Parathyroid adenoma (tissue), 2 donors: ENCODE results near the gene SYT9.
A peak's percentile ranks its signal among the peaks of the same experiment; 100 is the strongest.

ENCODE experiments used
- H2AFZ ChIP-seq: fragments of 300-600 bp; sonication (generic); one replicate; pipeline ENCODE4 v1.7.0; 2017; ENCODE audit warnings: antibody characterized with exemption, mild to moderate bottlenecking
- H3K27ac ChIP-seq: fragments of 300-600 bp; sonication (generic); one replicate; pipeline ENCODE4 v1.7.0; 2017
- H3K27me3 ChIP-seq: fragments of 300-600 bp; sonication (generic); one replicate; pipeline ENCODE4 v1.7.0; 2017; ENCODE audit warnings: low read length; ENCODE audit not compliant: control insufficient read depth, insufficient read depth
- H3K36me3 ChIP-seq: fragments of 300-600 bp; sonication (generic); one replicate; pipeline ENCODE4 v1.7.0; 2017; ENCODE audit warnings: low read length; ENCODE audit not compliant: control insufficient read depth, insufficient read depth
- H3K4me1 ChIP-seq: fragments of 300-600 bp; sonication (generic); one replicate; pipeline ENCODE4 v1.7.0; 2017; ENCODE audit warnings: control low read depth
- H3K4me2 ChIP-seq: fragments of 300-600 bp; sonication (generic); one replicate; pipeline ENCODE4 v1.7.0; 2017; ENCODE audit warnings: low read length
- H3K4me3 ChIP-seq: fragments of 300-600 bp; sonication (generic); one replicate; pipeline ENCODE4 v1.7.0; 2017; ENCODE audit warnings: low read depth, low read length
- H3K79me2 ChIP-seq: fragments of 300-600 bp; sonication (generic); one replicate; pipeline ENCODE4 v1.7.0; 2017; ENCODE audit warnings: control low read depth
- H3K9ac ChIP-seq: fragments of 300-600 bp; sonication (generic); one replicate; pipeline ENCODE4 v1.7.0; 2017; ENCODE audit warnings: mild to moderate bottlenecking
- H3K9me3 ChIP-seq: fragments of 300-600 bp; sonication (generic); one replicate; pipeline ENCODE4 v1.7.0; 2017; ENCODE audit warnings: low read length; ENCODE audit not compliant: control insufficient read depth
- TF ChIP-seq, protein P1 (sequence below): fragments of 300-600 bp; sonication (generic); IDR thresholded peaks from one replicate; pipeline ENCODE4 v1.7.0; 2017; ENCODE audit warnings: antibody characterized with exemption, mild to moderate bottlenecking
- donor health status: primary hyperparathyroidism.

The SYT9 gene, protein sequence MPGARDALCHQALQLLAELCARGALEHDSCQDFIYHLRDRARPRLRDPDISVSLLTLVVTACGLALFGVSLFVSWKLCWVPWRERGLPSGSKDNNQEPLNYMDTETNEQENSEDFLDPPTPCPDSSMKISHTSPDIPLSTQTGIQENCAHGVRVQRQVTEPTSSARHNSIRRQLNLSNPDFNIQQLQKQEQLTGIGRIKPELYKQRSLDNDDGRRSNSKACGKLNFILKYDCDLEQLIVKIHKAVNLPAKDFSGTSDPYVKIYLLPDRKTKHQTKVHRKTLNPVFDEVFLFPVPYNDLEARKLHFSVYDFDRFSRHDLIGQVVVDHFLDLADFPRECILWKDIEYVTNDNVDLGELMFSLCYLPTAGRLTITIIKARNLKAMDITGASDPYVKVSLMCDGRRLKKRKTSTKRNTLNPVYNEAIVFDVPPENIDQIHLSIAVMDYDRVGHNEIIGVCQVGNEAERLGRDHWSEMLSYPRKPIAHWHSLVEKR

DNA sequence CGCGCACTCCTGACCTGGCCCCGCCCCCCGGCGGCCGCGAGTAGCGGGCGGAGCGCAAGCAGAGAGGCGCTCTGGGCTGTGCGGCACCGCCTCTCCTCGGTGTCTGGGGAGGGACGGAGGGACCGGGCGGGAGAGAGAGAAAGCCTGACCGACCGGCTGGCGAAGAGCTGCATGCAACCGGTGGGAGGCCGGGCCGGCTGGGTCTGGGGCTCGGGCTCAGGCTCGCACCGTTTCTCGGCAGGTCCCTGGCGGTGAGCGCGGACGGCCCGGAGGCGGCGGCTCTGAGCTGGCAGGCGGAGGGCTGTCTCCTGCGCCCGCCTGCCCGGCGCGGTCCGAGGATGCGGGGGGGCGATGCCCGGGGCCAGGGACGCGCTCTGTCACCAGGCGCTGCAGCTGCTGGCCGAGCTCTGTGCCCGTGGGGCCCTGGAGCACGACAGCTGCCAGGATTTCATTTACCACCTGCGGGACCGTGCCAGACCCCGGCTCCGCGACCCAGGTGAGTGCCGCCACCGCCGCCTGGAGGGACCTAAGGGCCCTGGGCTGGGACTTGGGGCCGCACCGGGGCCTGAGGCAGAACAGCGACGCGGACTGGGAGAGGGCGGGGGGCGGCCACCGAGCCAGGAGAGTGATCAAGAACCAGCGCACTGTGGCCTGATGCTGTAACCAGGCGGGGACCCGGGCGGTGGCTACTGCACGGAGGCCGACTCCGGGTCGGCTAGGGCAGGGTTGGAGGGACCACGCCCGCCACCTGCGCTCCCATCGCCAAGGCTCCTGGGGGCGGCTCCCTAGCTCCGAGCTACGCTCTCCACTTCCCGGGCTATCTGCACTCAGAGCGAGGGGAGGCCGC lies at the start of gene SYT9:
Gene SYT9, plus strand, starts transcription at position 69 of the 847 bp plus-strand sequence. Its CDS starts 283 bp downstream, at position 352.
- no peak within 1 kb of the TSS for H3K9ac ChIP-seq

DNA sequence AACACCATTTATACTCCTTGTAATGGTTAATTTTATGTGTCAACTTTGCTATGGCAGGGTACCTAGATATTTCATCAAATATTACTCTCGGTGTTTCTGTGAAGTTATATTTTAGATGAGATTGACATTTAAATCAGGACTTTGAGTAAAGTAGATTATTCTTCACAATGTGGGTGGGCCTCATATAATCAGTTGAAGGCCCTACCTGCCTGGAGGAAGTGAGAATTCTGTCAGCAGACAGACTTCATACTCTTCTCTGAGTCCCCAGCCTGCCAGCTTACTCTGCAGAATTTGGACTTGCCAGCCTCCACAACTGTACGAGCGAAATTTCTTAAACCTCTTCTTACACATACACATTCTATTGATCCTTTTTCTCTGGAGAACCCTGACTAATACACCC lies 49.3 kb upstream of the SYT9 start:
- Histone ChIP-seq H3K4me3 (no peak overlapping the region), H3K4me2 (no peak overlapping the region), H3K9me3 (no peaks in the 10 kb centered on the region), H2AFZ (no peak overlapping the region), H3K27me3 (no peaks in the 10 kb centered on the region), H3K36me3 (no peaks in the 10 kb centered on the region), H3K79me2 (no peaks in the 10 kb centered on the region), H3K4me1 (no peaks in the 10 kb centered on the region), H3K9ac (no peak overlapping the region), H3K27ac (no peak overlapping the region)
- TF ChIP-seq, protein P1, sequence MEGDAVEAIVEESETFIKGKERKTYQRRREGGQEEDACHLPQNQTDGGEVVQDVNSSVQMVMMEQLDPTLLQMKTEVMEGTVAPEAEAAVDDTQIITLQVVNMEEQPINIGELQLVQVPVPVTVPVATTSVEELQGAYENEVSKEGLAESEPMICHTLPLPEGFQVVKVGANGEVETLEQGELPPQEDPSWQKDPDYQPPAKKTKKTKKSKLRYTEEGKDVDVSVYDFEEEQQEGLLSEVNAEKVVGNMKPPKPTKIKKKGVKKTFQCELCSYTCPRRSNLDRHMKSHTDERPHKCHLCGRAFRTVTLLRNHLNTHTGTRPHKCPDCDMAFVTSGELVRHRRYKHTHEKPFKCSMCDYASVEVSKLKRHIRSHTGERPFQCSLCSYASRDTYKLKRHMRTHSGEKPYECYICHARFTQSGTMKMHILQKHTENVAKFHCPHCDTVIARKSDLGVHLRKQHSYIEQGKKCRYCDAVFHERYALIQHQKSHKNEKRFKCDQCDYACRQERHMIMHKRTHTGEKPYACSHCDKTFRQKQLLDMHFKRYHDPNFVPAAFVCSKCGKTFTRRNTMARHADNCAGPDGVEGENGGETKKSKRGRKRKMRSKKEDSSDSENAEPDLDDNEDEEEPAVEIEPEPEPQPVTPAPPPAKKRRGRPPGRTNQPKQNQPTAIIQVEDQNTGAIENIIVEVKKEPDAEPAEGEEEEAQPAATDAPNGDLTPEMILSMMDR, result no peak

More for the DNA sequence above, at the start of gene SYT9:
- peak within 1 kb of the TSS; percentile 69 for H2AFZ ChIP-seq
- H3K36me3 ChIP-seq, result no peaks in the 10 kb centered on the region
- peak within 1 kb of the TSS; percentile 64 for H3K4me2 ChIP-seq
- H3K9me3 ChIP-seq, result no peaks in the 10 kb centered on the region
- no peaks in the 10 kb centered on the region for H3K27me3 ChIP-seq
- TF ChIP-seq, protein P1, result no peak
- no peak within 1 kb of the TSS for H3K27ac ChIP-seq
- H3K4me3 ChIP-seq, result peak within 1 kb of the TSS; percentile 47
- H3K79me2 ChIP-seq, result no peaks in the 10 kb centered on the region
- no peaks in the 10 kb centered on the region for H3K4me1 ChIP-seq

DNA sequence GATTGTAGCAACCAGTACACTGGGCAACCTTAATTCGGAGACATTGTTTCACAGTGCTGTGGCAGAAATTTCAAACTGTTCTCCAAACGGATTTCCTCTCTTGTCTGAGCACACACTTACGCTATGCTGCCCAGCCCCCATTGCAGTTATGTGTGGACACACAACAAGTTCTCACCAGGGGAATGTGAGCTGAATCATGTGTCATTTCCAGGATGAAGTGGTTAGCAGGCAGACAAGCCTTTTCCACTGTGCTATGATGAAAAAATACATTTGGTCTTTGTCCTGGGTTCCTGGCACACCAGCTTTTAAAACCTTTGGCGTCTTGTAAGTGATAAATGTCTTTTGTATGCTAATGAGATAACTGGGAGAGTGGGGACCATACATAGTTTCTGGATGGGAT lies 46.9 kb upstream of the SYT9 start:
- Histone ChIP-seq H3K9ac (no peak overlapping the region), H3K9me3 (no peaks in the 10 kb centered on the region), H3K36me3 (no peaks in the 10 kb centered on the region), H3K27me3 (no peaks in the 10 kb centered on the region), H3K79me2 (no peaks in the 10 kb centered on the region), H3K4me1 (no peaks in the 10 kb centered on the region), H3K27ac (no peak overlapping the region), H3K4me2 (no peak overlapping the region), H3K4me3 (no peak overlapping the region), H2AFZ (no peak overlapping the region)
- TF ChIP-seq, protein P1, result no peak

DNA sequence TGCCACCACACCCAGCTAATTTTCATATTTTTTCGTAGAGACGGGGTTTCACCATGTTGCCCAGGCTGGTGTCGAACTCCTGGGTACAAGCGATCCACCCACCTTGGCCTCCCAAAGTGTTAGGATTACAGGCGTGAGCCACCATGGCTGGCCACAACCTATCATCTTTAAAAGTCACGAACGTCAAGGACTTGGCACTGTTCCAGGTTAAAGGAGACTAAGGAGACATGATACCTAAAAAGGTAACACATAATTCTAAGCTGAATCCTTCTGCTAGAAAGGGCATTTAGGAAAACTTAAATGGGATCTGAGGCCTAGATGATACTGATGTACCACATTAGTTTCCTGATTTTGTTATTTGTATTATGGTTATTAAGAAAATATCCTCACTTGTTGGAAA lies 43.3 kb upstream of the SYT9 start:
- TF ChIP-seq, protein P1, result no peak

More for the DNA sequence above, 43.3 kb upstream of the SYT9 start:
- H3K4me1 ChIP-seq, result no peaks in the 10 kb centered on the region
- H3K4me3 ChIP-seq, result no peak overlapping the region
- H3K36me3 ChIP-seq, result no peaks in the 10 kb centered on the region
- no peaks in the 10 kb centered on the region for H3K9me3 ChIP-seq
- no peaks in the 10 kb centered on the region for H3K79me2 ChIP-seq
- no peak overlapping the region for H3K4me2 ChIP-seq
- no peak overlapping the region for H2AFZ ChIP-seq
- no peak overlapping the region for H3K27ac ChIP-seq
- no peaks in the 10 kb centered on the region for H3K27me3 ChIP-seq
- H3K9ac ChIP-seq, result no peak overlapping the region
